Measurements from ENCODE around the gene TSEN15.

TSEN15 gene

DNA sequence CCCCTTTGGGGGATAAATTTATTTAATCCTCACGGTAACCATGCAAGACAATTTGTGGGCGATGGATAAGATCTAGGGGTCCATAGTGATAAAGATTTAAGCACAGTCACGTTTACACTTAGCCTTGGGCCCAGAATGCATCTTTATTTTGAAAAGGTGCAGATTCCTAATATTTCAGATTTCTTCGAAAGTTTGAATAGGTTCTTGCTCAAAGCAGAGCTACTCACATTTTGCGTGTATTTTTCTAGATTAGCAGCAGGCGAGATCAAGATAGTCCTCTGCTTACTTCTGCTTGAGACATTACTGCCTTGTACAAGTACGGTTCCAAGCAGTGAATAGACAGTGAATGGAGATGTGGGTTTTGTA, 647 bp downstream of the TSEN15 start:
- FAIRE-seq (no peak), DNase-seq (ENCODE audit: insufficient read length, low spot score) (no peak)

DNA sequence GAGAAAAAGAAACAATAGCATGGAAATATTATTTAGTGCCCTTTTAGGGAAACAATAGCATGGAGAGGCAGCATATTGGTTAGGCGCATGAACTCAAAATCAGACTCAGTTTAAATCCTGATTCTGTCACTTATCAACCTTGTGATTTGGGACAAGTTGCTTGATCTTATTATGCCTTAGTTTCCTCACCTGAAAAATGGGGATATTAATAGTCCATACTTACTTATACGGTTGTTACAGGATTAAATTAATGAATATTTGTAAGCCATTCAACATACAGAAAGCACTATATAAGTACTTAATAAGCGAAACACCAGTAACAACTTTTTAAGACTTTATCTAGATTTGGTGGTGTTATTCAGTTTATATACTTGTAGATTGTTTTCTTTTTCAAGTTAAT, 1.2 kb downstream of the TSEN15 start:
- no peak for FAIRE-seq
- DNase-seq (ENCODE audit: insufficient read length, low spot score) = no peak

DNA sequence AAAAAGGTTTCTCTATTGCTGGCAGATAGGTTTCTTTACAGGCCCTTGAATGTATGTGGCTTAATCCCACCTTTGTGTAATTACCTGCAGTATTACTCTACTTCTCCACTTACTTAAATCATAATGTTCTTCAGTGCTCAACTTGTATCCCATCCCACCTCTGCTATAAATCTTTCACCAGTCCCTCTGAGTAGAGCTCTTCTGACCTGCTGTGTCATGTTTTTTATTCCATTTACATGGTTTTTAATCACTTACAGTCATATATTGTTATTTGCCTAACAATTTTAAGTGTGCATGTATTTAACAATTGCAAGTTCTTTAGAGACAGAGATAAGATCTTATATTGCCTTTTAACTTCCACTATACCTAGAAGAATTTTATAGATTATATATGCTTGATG, 2.4 kb downstream of the TSEN15 start:
- DNase-seq (ENCODE audit: insufficient read length, low spot score) = no peak
- no peak for FAIRE-seq

DNA sequence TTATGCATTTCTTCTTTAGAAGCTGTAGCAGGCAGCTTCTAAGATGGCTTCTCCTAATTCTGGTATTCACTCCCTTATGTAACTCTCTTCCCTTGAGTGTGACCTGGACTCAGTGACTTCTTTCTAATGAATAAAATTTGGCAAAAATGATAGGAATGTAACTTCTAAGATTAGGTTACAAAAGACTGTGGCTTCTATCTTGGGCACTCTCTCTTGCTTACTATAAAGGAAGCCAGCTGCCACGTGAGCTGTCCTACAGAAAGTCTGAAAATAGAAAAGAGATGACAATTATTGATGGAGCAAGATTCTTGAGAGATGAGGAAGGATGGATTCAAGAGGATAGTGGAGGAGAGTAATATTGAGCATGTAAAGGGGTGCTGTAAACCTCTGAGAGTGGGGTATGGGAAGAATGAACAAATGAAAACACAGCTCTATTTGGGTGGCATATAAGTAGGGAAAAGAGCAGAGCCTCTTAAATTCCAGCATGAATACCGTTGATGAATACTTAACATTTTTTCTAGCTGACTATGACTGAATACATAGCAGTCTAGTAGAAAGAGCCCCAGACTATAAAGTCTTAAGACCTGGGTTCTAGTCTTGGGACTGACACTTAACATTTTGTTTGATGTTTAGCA, 5.5 kb downstream of the TSEN15 start:
- DNase-seq (ENCODE audit: insufficient read length, low spot score) (no peak), FAIRE-seq (no peak)

DNA sequence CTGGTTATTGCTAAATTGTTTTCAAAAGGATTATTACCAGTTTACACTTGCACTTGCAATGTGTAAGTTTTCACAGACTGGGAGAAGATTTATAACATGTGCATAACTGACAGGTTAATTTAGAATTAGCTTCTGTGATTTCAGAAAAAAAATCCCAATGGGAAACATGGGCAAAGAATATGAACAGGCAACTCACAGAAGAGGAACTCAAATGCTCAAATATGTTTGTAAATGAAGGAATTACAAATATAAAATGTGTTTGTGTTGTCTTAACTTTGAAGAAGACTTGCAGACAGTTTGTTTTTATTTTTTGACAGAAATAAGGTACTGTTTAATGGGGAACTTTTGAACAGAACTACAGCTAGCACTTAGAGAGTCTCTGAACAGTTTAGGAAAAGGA, 8.4 kb downstream of the TSEN15 start:
- no peak for DNase-seq (ENCODE audit: insufficient read length, low spot score)
- FAIRE-seq = no peak

DNA sequence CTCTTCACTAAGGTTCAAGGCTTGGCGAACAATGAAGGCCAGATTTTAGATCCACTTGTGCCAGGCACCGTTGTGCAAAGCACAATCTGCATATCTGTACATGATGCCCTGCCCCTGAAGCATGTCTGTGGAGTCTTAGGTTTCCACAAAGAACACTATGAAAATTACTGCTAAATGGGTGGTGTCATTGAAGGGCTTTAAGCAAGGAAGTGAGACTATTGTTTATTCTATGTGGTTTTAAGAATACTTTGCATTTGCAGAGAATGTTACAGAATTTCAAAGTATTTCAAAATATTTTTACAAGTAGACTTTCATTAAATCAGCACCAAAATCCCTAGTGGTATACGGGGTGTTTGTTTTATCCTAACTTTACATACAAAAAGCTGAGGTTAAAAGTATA, 8.8 kb downstream of the TSEN15 start:
- FAIRE-seq = peak; percentile 55
- no peak for DNase-seq (ENCODE audit: insufficient read length, low spot score)

DNA sequence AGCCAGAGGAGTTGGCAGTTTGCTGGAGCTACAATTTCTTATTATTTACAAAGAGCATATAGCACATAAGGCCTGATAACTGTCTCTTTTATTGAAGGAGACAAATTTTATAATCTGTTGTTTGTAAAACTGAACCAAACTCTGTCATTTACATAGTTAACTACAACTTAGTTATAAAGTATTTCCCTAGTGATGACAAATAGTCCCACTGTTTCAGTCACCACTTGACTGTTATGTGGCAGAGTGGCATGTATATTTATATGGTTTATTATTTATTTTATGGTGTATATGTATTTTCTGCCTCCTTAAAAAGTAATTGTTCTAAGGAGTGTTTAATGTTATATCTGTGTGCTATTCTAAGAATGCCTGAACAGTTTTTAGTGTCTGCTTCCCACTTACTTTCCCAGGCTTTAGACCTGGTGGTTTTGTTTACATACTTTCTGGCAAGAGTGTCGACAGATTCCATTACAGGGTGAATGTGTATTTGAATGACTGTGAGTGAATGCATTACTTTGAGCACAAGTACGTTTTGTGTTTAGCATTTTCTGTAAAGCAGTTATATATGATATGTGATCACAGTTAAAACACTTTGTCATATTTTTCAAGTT, 10.0 kb downstream of the TSEN15 start:
- DNase-seq (ENCODE audit: insufficient read length, low spot score) = no peak
- no peak for FAIRE-seq

DNA sequence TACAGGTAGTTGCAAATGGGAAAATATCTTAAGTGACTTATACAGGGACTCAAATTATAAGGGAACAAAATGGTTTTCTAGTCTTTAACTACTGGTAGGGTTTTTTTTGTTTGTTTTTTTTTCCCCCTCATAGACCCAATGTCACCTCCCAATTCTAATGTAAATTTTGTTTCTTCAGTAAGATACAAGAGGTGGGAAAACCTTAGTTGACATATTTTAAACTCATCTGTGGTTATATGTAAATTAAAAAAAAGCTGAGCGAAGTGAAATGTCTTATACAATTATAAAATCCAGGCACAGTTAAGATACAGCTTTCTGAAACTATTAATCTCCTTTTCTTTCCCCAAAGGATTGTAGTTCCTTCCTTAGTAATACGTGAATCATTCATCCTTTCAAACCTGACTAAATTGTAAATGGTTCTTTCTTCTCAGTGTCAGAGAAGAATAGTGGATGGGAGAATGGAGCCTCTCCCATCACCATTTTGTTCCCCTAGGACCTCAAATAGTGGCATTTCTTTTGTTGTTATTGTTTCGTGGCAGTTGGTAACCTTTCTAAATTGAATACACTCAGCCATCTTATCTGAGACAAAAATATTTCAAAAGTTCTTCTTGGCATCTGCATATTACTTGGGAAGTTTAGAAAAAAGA, 11.2 kb downstream of the TSEN15 start:
- FAIRE-seq (no peak), DNase-seq (ENCODE audit: insufficient read length, low spot score) (no peak)

DNA sequence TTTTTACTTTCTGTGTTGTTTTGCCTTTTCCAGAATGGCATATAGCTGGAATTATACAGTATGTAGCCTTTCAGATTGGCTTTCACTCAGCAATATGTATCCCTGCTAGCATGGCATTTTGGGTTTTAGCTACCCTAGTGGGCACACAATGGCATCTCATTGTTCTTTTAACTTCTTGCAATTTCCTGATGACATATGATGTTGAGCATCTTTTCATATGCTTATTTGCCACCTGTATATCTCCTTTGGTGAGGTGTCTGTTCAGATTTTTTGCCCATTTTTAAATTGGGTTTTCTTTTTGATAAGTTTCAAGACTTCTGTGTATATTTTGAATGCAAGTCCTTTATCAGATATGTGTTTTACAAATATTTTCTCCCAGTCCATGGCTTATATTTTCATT, 14.0 kb downstream of the TSEN15 start:
- FAIRE-seq = peak; percentile 58
- DNase-seq (ENCODE audit: insufficient read length, low spot score) = no peak

DNA sequence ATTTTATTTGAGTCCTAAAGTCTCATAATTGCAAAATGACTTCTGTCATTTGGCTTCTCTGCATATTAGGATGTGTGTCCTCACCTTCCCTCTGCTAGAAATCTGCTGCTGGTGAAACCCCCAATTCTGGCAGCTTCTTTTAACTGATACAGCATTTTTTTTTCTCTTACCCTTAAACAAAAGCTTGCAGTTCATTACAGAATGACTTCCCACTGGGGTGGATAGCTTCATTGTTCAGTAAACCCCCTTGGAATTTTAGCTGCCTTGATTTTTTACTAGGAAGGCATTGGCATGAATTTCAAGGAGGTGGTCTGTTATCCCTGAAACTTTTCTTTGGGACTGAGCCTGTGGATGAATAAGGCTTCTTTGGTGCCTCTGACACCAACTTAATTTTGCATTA, 16.8 kb downstream of the TSEN15 start:
- peak; percentile 70 for FAIRE-seq

DNA sequence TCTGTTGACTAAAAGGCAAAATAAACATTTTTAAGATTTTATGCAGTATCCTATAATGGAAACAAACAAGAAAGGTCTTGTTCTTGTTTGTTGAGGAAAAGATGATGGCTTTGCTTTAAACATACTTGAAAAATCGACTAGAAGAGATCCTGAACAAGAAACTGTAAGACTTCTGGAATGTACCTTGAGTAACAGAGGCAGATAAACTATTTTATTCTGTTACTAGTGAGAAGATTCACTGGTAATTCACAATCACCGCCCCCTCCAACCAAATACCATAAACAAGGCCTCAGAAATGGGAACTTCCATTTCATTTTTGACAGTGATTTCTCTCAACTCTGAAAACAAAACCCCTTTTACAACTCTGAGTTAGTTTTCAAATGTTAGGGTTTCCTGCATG, 18.1 kb downstream of the TSEN15 start:
- no peak for FAIRE-seq
- DNase-seq (ENCODE audit: insufficient read length, low spot score) = no peak

More for the DNA sequence above, 16.8 kb downstream of the TSEN15 start:
- no peak for DNase-seq (ENCODE audit: insufficient read length, low spot score)

DNA sequence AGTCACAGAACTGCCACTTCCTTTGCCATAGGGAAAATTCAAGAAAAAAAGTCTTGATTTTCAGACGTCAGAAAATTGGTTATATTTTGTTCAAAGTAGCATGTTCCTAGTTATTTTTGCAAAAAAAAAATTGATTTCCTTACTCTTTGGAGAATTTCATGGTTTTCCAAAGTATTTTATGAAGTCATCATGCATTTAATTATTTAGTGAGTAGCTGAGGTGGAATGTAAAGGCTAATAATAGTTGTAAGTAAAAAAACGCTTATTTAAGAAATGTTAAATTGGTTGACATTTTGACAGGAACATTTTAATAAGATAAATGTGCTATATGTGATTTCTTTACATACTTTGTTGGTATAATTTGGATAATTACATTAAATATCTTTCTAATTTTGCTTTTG, 20.8 kb downstream of the TSEN15 start:
- no peak for FAIRE-seq
- DNase-seq (ENCODE audit: insufficient read length, low spot score) = no peak

DNA sequence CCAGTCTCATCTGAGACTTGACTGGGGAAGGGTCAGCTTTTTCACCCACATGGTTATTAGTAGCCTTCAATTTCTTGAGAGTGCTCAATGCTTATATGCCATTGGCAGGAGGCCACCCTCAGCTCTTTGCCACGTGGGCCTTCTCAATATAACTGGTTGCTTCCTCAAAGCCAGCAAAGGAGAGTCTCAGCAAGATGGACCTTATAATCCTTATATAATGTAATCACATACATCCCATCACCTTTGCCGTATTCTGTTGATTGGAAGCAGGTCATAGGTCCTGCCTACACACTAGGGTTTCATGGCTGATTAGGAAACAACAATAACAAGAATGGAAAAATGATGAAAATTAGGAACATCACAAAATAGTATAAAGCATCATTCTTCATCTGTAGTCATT, 22.9 kb downstream of the TSEN15 start:
- DNase-seq (ENCODE audit: insufficient read length, low spot score) (no peak), FAIRE-seq (no peak)

DNA sequence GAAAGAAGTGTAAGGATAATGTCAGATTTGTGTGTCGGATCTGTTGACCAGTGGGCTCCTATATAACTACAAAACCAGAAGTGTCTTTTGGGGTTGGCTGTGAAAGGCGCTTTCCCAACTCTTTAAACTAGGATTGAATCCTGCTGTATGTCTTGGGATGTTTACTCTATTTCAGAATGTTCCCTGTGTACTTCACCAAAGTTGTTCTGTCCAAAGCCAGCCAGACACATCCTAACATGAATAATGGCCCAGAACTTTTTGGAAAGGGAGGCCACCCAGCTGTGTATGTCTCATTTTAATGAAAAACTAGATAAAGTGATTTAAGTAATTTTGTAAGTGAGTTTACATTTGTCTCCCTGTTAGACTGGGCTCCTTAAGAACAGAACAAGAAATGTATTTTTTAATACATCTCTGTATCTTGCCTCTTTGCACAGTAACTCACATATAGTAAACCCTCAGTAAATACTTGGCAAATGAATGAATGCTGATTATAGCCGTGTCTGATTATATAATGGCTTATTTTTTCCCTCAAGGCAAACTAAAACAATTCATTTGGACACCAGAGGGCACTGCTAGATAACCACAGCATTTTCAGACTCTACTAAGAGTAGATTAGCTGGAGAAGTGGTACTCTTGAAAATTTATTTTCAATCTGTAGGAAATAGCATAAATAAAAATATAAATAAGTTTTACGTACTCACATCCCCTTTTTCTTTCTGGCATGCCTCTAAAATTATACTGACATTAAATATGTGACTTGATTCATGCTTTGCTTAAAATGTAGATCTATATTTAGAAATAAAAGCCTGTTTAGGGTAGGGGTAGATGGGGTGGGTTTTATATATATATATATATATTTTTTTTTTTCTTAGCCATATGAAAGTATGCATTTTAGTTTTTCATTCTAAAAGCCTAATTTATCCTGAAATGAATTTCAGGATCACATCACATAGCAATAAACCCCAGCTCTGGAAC, 23.8 kb downstream of the TSEN15 start:
- DNase-seq (ENCODE audit: insufficient read length, low spot score) (no peak), FAIRE-seq (no peak)

DNA sequence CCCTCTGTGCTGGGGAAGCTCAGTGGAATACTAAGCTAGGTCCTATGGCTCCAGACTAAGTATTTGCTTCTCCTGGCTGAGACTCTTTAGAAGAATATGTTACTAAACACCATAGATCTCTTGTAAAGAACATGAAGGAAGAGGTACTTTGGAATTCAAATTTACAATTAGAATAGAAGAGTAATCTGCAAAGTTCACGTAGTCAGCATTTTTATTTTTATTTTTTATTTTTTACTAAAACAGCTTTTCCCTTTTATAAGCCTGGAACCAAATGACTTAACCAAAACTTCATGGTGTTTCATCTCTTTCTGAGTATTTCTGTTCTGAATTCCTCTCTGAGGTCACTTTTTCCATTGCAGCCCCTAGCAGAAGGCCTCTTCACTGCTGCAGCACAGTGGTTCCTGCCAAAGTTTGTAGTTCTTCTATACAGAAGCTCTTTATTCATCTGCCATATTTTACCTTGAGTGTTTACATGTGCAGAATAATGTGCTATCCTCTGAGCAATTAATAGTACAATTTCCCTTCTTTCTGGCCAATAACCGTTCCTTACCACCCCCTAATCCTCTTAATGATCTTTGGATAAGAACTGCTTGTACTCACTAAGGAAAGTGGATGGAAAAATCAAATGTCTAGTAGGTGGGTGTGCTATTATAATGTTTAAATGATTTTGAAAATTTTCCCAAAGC, 27.2 kb downstream of the TSEN15 start:
- DNase-seq (ENCODE audit: insufficient read length, low spot score) = no peak
- no peak for FAIRE-seq

DNA sequence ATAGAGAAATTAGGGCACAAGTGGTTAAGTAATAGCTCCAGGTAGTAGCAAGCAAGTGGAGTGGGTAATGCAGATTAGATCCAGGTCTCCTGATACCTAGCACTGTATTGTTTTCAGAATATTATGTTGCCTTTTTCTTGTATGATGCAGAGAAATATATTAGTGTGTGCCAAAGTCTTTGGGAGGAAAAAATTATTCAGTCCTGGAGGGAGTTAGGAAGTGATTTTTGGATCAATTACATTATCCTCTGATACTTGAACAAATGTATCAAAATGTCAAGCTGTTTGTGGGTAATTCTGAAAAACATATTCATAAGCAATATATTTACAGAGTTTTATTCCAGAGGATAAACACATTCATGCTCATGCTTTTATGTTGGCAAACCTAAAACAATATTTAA, 28.8 kb downstream of the TSEN15 start:
- FAIRE-seq = no peak
- no peak for DNase-seq (ENCODE audit: insufficient read length, low spot score)

DNA sequence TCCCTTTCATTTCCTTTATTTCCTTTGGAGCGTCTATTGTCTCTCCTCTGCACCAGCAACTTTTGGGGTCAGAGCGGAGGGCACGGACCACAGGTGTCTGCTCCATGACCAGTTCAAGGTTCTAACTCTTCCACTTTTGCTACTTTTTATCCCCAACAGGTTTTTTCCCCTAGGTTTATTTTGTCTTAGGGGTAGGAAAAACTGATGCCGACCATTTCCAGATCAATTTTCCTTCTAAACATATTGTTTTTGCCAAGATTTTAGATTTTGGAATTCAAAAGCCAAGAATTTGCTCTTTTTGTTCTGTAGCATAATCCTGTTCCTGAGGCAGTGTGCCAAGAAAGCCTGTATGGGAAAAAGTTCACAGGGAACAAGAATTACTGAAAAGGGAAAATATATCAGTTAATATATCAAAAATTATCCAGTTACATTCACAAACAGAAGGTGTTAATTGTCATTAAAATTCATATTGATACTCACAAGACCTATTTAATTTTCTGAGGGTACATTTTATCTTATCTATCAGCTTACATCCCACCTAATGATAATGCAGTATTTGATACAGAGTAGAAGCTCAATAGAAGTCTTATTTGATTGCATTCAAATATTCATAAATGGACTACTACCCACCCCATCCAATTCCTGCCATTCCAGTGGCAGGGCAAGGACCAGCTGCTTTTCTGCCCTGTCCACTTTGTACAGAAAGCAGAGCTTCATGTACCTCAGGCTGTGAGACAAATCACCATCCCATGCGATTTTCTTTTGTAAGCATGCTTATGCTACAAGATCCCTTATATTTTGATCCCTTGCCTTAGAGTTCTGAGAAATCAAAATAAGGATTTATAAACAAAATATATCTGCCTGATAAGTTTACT, 31.2 kb downstream of the TSEN15 start:
- FAIRE-seq (no peak), DNase-seq (ENCODE audit: insufficient read length, low spot score) (no peak)

DNA sequence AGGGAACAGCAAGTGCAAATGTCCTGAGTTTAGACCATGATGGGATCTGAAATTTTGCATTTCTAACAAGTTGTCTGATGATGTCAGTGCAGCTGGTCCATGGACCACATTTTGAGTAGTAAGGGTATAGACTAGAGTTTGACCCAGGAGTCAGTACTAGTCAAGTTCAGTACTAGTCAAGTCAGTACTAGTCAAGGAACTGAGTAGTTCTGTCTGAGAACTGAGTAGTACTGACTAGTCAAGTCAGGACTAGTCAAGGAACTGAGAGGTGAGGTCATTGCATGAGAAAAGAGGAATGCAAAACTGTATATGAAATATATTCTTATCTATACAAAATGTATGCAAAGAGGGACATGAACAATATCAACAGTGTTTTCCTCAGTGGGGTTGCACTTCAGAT, 34.1 kb downstream of the TSEN15 start:
- no peak for FAIRE-seq
- DNase-seq (ENCODE audit: insufficient read length, low spot score) = no peak

DNA sequence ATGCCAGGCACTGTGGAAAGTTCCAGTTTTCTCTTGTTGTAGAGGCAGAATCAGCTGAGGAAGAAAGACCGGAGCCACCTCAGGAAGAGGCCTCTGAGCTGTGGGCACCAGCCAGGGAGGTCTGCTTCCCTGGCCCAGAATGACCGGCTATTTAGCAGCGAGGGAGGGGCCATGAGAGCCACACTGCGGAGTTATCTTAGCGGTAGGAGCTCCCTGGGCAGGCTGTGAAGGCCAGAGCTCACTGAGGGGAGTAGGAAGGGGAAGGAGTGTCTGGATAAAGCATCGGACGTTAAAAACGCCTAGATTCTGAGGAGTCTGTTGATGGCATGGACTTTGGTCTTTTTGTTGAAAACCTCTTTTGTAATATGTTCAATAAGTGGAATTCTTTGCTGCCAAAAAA, 36.5 kb downstream of the TSEN15 start:
- DNase-seq (ENCODE audit: insufficient read length, low spot score) (no peak), FAIRE-seq (no peak)

DNA sequence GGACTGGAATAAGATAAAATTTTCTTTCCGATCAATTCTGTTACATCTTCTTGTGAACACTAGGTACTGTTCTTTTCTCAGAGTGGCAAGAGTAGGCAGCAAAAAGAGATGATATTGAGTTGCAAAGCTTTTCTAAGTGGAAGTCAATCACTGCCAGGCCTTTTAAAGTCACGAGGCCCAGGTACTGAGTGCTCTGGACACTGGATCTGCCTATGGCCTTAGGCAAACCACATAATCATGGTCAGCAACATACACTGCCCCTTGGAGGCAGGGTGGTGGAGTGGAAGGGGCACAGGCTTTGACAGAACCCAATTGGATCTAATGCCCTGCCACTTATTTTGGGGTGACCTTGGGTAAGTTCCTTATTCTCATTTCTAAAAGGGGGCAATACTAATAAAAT, 41.5 kb downstream of the TSEN15 start:
- DNase-seq (ENCODE audit: insufficient read length, low spot score) (no peak), FAIRE-seq (no peak)

All from GM19239 (cell line).